Activated T-cell treated with anti-CD3 and anti-CD28 coated beads, Interleukin-2, amount 50 U/mL, for 72 hours (primary cell): ENCODE measurements around the gene PARD3. TPM values are rescaled to one million over a fixed set of nuclear protein-coding genes. Genes with fewer than 3 reads are reported as not detected.

Experiments used
- ATAC-seq, 2 donors: fragments of 150-1000 bp; cut with Tn5 transposase; replicated peaks in 1 of 2; 2 replicates each; pipeline ENCODE4 v1.10.0; 2021; ENCODE audit warnings: moderate library complexity in 2 of 2, mild to moderate bottlenecking in 1 of 2
- DNase-seq, 2 donors: peaks; one replicate each; pipeline ENCODE4 v3.0.0; 2021 to 2022; ENCODE audit warnings: mixed read lengths in 1 of 2
- H3K27ac Mint-ChIP-seq: one replicate; pipeline ENCODE4 v1.8.0; 2022; ENCODE audit warnings: mild to moderate bottlenecking, moderate library complexity, mixed read lengths
- H3K27me3 Mint-ChIP-seq: one replicate; pipeline ENCODE4 v1.8.0; 2022; ENCODE audit warnings: low read depth, mixed read lengths
- H3K36me3 Mint-ChIP-seq, 2 donors: one replicate each; pipeline ENCODE4 v1.8.0; 2022; ENCODE audit warnings: mixed read lengths in 2 of 2, mild to moderate bottlenecking in 1 of 2; ENCODE audit not compliant: insufficient read depth in 2 of 2
- H3K4me1 Mint-ChIP-seq: one replicate; pipeline ENCODE4 v1.8.0; 2022; ENCODE audit warnings: low read depth, mixed read lengths
- H3K4me3 Mint-ChIP-seq, 2 donors: one replicate each; pipeline ENCODE4 v1.8.0; 2022; ENCODE audit warnings: mild to moderate bottlenecking in 2 of 2, mixed read lengths in 2 of 2, moderate library complexity in 2 of 2
- H3K9me3 Mint-ChIP-seq, 2 donors: one replicate each; pipeline ENCODE4 v1.8.0; 2022; ENCODE audit warnings: mixed read lengths in 2 of 2
- total RNA-seq, 2 donors: library from RNA; stranded (reverse); gene quantifications; one replicate each; pipeline ENCODE4 v1.2.3, GENCODE V29; 2022

Gene PARD3
- total RNA-seq, 2 donors from 2014 or later = 2.3 to 3.7 TPM

DNA sequence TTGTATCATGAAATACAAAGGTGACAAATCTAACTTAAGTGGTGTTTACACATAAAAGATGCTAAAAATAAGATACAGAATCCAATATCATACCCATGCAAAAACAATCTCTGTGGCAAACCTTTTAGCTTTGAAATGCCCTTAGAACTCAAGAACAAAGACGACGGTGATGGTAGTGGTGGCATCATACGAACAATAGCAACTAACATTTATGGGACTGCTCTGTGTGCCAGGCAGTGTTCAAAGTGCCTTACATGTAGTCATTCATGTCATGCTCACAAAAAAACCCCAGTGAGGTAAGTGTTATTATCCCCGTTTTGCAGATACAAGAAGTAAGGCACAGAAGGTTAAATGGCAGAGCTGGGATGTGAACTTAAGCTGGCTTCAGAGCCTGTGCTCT lies 563.9 kb downstream of the PARD3 start:
- H3K4me3 Mint-ChIP-seq = no peak overlapping the region
- H3K27ac Mint-ChIP-seq = no peak overlapping the region
- ATAC-seq = peak; percentile 41 to 51
- no peak for DNase-seq
- H3K9me3 Mint-ChIP-seq = no peaks in the 10 kb centered on the region
- no peaks in the 10 kb centered on the region for H3K27me3 Mint-ChIP-seq
- H3K36me3 Mint-ChIP-seq = no peaks in the 10 kb centered on the region
- H3K4me1 Mint-ChIP-seq = peaks cover 9% of the 10 kb centered on the region

DNA sequence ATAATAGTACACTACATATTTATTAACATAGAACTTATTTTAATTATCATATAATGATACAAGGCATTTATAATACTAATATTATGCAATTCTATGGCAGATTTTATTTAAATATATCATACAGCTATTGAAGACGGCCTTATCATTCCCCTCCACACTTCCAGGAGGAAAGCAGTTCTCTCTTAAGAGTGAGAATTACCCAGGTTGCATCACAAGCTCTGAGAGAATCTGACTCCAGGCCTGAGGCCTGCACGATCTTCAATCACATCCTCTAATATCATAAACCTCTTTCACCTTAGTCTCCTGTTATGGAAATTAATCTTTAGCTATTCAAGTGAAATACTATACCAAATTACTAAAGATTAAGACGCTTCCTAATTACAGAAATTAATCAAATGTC lies 564.4 kb downstream of the PARD3 start:
- Mint-ChIP-seq H3K4me1 (peaks cover 9% of the 10 kb centered on the region), H3K4me3 (no peak overlapping the region), H3K9me3 (no peaks in the 10 kb centered on the region), H3K36me3 (no peaks in the 10 kb centered on the region), H3K27ac (no peak overlapping the region), H3K27me3 (no peaks in the 10 kb centered on the region)
- DNase-seq (no peak), ATAC-seq (no peak)

- H3K27me3 Mint-ChIP-seq = no peaks in the 10 kb centered on the region
- no peak for ATAC-seq
- H3K4me1 Mint-ChIP-seq = peaks cover under 1% of the 10 kb centered on the region
- no peak overlapping the region for H3K27ac Mint-ChIP-seq
- no peaks in the 10 kb centered on the region for H3K36me3 Mint-ChIP-seq
- H3K4me3 Mint-ChIP-seq = no peak overlapping the region
- no peaks in the 10 kb centered on the region for H3K9me3 Mint-ChIP-seq
- no peak for DNase-seq
These were observed 565.5 kb downstream of the PARD3 start for GRCh38 chr10:34249634-34250033.

DNA sequence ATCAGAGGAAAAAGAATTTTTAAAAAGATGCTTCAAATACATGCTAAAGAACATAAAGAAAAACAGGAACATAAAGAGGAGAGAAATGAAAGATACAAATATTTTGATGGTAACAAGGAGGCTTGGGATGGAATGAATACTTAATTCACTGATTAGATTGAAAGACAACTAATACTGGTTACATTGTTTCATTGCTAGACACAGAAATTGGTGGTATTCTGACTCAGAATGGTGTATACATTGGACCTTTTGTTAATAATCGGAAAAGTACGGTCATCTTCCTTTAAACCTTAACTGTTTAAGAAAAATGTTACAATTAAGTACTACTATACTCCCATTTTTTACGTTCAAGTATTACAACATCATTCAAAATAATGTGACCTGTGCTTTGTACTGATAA lies 567.5 kb downstream of the PARD3 start:
- no peaks in the 10 kb centered on the region for H3K4me1 Mint-ChIP-seq
- no peak overlapping the region for H3K4me3 Mint-ChIP-seq
- H3K9me3 Mint-ChIP-seq = no peaks in the 10 kb centered on the region
- no peak for ATAC-seq
- no peak overlapping the region for H3K27ac Mint-ChIP-seq
- H3K36me3 Mint-ChIP-seq = no peaks in the 10 kb centered on the region
- H3K27me3 Mint-ChIP-seq = no peaks in the 10 kb centered on the region
- no peak for DNase-seq

GRCh38 chr10:34244756-34245484 lies 570.2 kb downstream of the PARD3 start:
- H3K27ac Mint-ChIP-seq = no peak overlapping the region
- DNase-seq (no peak), ATAC-seq (no peak)
- no peak overlapping the region for H3K4me3 Mint-ChIP-seq
- no peaks in the 10 kb centered on the region for H3K4me1 Mint-ChIP-seq
- no peaks in the 10 kb centered on the region for H3K27me3 Mint-ChIP-seq
- no peaks in the 10 kb centered on the region for H3K9me3 Mint-ChIP-seq
- H3K36me3 Mint-ChIP-seq = no peaks in the 10 kb centered on the region

GRCh38 chr10:34241226-34242000 lies 573.7 kb downstream of the PARD3 start:
- no peak for DNase-seq
- H3K4me1 Mint-ChIP-seq = no peaks in the 10 kb centered on the region

GRCh38 chr10:34240039-34240438 lies 575.1 kb downstream of the PARD3 start:
- no peak overlapping the region for H3K27ac Mint-ChIP-seq
- no peaks in the 10 kb centered on the region for H3K36me3 Mint-ChIP-seq
- DNase-seq (no peak), ATAC-seq (no peak)
- H3K27me3 Mint-ChIP-seq = peaks cover 7% of the 10 kb centered on the region
- H3K4me3 Mint-ChIP-seq = no peak overlapping the region
- no peaks in the 10 kb centered on the region for H3K9me3 Mint-ChIP-seq
- no peaks in the 10 kb centered on the region for H3K4me1 Mint-ChIP-seq

More at GRCh38 chr10:34241226-34242000, 573.7 kb downstream of the PARD3 start:
- Mint-ChIP-seq H3K9me3 (no peaks in the 10 kb centered on the region), H3K27me3 (no peaks in the 10 kb centered on the region), H3K36me3 (no peaks in the 10 kb centered on the region), H3K27ac (no peak overlapping the region), H3K4me3 (no peak overlapping the region)
- ATAC-seq = no peak

DNA sequence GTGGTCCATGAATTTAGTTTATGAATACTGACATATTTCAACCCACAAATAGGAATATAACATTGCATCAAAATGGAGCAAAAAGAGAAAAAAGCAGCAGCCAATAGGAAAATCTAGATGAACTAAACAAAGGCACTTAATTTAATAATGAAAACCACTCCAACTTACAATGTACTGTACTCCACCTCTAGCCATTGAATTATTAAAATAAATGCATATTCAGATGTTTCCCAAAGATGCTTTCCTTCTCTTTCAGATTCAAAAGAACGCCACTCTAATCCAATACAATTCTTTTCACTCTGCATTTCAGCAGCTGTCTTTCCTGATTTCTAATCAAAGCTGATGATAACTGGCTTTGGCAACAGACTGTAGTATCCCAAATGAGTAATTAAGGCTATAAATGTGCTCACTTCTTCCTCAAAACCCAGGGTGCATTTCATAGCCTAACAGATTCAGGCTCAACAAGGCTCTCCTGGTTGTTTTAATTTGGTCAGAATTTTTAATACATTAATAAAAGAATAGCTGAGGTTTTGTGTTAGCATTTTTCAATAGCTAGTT lies 577.1 kb downstream of the PARD3 start:
- H3K4me3 Mint-ChIP-seq = no peak overlapping the region
- peaks cover 7% of the 10 kb centered on the region for H3K27me3 Mint-ChIP-seq
- no peak overlapping the region for H3K27ac Mint-ChIP-seq
- DNase-seq = no peak
- no peaks in the 10 kb centered on the region for H3K9me3 Mint-ChIP-seq
- H3K36me3 Mint-ChIP-seq = no peaks in the 10 kb centered on the region
- H3K4me1 Mint-ChIP-seq = no peaks in the 10 kb centered on the region
- ATAC-seq = no peak

- Mint-ChIP-seq H3K9me3 (no peaks in the 10 kb centered on the region), H3K4me3 (no peak overlapping the region), H3K36me3 (no peaks in the 10 kb centered on the region), H3K4me1 (no peaks in the 10 kb centered on the region), H3K27me3 (peaks cover 7% of the 10 kb centered on the region), H3K27ac (no peak overlapping the region)
- ATAC-seq (no peak), DNase-seq (no peak)
These were observed 578.2 kb downstream of the PARD3 start for GRCh38 chr10:34236931-34237330.

GRCh38 chr10:34235164-34235832 lies 579.8 kb downstream of the PARD3 start:
- Mint-ChIP-seq H3K4me1 (no peaks in the 10 kb centered on the region), H3K36me3 (no peaks in the 10 kb centered on the region), H3K4me3 (no peak overlapping the region), H3K27ac (no peak overlapping the region), H3K9me3 (no peaks in the 10 kb centered on the region), H3K27me3 (peaks cover 7% of the 10 kb centered on the region)
- ATAC-seq = no peak
- DNase-seq = no peak

GRCh38 chr10:34232481-34232880 lies 582.6 kb downstream of the PARD3 start:
- Mint-ChIP-seq H3K4me3 (no peak overlapping the region), H3K27me3 (peaks cover 7% of the 10 kb centered on the region), H3K4me1 (no peaks in the 10 kb centered on the region), H3K27ac (no peak overlapping the region), H3K36me3 (no peaks in the 10 kb centered on the region), H3K9me3 (no peaks in the 10 kb centered on the region)
- no peak for DNase-seq
- ATAC-seq = no peak

DNA sequence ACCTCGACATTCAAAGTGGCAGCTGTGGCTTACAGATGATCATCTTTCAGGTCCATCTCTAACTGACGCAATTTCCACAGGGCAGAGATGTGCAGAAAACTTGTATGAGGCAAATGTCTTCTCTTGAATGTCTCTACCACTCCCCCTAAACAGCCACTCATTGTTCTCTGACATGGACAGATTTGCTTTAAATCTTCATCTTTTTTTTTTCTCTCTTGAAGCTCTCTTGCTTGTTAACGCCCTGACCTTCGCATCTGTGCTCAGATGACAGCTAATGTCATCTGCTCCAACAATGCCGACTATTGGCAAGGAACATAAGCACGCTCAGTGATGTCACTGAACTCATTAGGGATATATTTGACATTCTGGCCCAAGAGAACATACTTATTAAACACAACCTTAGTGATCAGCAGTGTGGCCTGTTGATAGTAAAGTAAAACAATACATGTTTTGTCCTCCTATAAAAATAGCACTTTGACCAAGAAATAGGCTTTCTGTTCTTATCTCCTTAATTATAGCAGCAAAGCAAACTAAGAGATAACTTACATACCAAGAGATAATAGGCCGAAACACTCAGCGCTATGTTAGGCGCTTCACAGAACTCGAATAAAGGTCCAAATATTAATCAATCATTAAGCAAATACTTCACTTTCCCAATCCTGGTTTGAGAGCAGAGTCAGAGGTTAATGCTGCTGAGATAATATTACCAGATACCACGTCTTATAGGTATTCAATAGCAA lies 583.5 kb downstream of the PARD3 start:
- Mint-ChIP-seq H3K4me3 (no peak overlapping the region), H3K27ac (no peak overlapping the region), H3K36me3 (no peaks in the 10 kb centered on the region), H3K27me3 (peaks cover 7% of the 10 kb centered on the region), H3K9me3 (no peaks in the 10 kb centered on the region), H3K4me1 (no peaks in the 10 kb centered on the region)
- ATAC-seq (no peak), DNase-seq (no peak)
